BLaER1 (cell line): ENCODE data around the gene SETD1A.

ENCODE experiments used
- H3K27ac ChIP-seq: shearing (Covaris generic); formaldehyde crosslinking; 2 replicates; pipeline ENCODE4 v1.8.1; 2022
- H3K27me3 ChIP-seq: shearing (Covaris generic); formaldehyde crosslinking; 2 replicates; pipeline ENCODE4 v1.8.1; 2022
- H3K36me3 ChIP-seq: shearing (Covaris generic); formaldehyde crosslinking; 2 replicates; pipeline ENCODE4 v1.8.1; 2022
- H3K4me1 ChIP-seq: shearing (Covaris generic); formaldehyde crosslinking; 2 replicates; pipeline ENCODE4 v1.8.1; 2022
- H3K4me2 ChIP-seq: shearing (Covaris generic); formaldehyde crosslinking; 2 replicates; pipeline ENCODE4 v1.8.1; 2022
- H3K4me3 ChIP-seq: shearing (Covaris generic); formaldehyde crosslinking; 2 replicates; pipeline ENCODE4 v1.8.1; 2022
- H3K9ac ChIP-seq: shearing (Covaris generic); formaldehyde crosslinking; 2 replicates; pipeline ENCODE4 v1.8.1; 2022
- H3K9me3 ChIP-seq: shearing (Covaris generic); formaldehyde crosslinking; 2 replicates; pipeline ENCODE4 v1.8.1; 2022
- H4K20me1 ChIP-seq: shearing (Covaris generic); formaldehyde crosslinking; 2 replicates; pipeline ENCODE4 v1.8.1; 2022
- Cebpa-rat ChIP-seq: shearing (Covaris generic); IDR thresholded peaks from 2 replicates; pipeline ENCODE4 v1.8.1; 2022

SETD1A gene

DNA sequence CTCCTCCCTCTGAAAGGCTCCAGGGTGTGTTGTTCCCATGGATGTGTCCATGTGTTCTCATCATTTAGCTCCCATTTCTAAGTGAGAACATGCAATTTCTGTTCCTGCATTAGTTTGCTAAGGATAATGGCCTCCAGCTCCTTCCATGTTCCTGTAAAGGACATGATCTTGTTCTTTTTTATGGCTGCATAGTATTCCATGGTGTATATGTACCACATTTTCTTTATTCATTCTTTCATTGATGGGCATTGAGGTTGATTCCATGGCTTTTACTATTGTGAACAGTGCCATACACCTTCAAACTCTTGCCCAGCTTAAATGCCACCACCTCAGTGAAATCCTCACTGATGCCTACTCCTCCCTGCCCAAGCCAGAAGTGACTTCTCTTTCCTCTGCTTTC lies 13.2 kb upstream of the SETD1A start:
- Histone ChIP-seq H3K4me3 (no peak overlapping the region), H3K4me1 (peaks cover 43% of the 10 kb centered on the region), H3K9me3 (no peaks in the 10 kb centered on the region), H3K27me3 (no peaks in the 10 kb centered on the region), H3K4me2 (no peak overlapping the region), H4K20me1 (peaks cover 38% of the 10 kb centered on the region), H3K9ac (no peak overlapping the region), H3K36me3 (peaks cover 82% of the 10 kb centered on the region), H3K27ac (no peak overlapping the region)
- no peak for TF ChIP-seq Cebpa-rat

DNA sequence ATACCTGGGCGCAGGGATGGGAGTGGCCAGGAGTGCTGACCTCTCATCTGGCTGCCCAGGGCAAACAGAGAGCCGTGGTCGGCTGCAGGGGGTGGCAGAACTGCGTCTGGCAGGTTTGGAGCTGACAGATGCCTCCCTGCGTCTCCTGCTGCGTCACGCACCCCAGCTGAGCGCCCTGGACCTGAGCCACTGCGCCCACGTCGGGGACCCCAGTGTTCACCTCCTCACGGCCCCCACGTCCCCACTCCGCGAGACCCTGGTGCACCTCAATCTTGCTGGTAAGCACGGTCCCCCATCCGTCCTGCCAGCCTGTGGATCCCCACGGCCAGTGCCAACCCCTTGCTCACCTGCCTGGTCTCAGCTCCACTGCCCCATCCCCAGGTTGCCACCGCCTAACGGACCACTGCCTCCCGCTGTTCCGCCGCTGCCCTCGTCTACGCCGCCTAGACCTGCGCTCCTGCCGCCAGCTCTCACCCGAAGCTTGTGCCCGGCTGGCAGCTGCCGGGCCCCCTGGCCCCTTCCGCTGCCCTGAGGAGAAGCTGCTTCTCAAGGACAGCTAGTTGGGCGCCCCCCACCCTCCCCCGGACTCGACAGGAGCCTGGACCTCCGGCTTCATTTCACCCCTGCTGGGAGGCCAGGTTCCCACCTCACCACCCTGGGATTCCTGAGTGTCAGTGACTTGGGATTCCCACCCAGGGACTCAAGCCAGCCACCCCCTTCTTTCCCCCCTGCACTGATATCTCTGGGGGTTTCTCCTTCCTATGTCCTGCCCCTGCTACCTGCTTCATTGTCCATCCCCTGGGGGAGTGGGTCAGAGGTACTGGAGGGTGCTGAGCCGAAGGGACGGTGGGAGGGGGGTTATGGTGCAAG lies 10.6 kb upstream of the SETD1A start:
- H3K4me1 ChIP-seq, result peaks cover 37% of the 10 kb centered on the region
- H3K4me2 ChIP-seq, result no peak overlapping the region
- peaks cover 72% of the 10 kb centered on the region for H3K36me3 ChIP-seq
- H3K27me3 ChIP-seq, result no peaks in the 10 kb centered on the region
- H3K27ac ChIP-seq, result no peak overlapping the region
- H3K9me3 ChIP-seq, result no peaks in the 10 kb centered on the region
- H3K4me3 ChIP-seq, result no peak overlapping the region
- H4K20me1 ChIP-seq, result peaks cover 56% of the 10 kb centered on the region
- TF ChIP-seq Cebpa-rat, result no peak
- H3K9ac ChIP-seq, result no peak overlapping the region

DNA sequence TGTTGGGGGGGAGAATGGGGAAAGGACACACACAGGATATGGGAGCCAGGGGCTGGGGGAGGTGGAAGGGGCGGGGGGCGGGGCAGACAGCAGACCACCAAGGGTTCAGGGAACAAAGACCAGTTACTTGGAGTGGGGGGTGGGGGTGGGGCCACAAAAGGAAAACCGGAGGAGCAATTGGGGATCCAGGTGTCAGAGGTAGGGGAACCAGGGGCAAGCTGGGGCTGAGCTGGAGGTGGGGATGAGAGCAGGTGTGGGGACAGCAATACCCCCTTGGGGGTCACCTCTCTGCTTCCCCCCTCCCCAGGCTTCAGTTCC lies 10.1 kb upstream of the SETD1A start:
- Histone ChIP-seq H3K9ac (no peak overlapping the region), H3K27me3 (no peaks in the 10 kb centered on the region), H3K9me3 (no peaks in the 10 kb centered on the region), H3K4me1 (peaks cover 31% of the 10 kb centered on the region), H3K4me2 (no peak overlapping the region), H3K4me3 (no peak overlapping the region), H3K36me3 (peaks cover 70% of the 10 kb centered on the region), H4K20me1 (peaks cover 51% of the 10 kb centered on the region), H3K27ac (no peak overlapping the region)
- TF ChIP-seq Cebpa-rat, result no peak

DNA sequence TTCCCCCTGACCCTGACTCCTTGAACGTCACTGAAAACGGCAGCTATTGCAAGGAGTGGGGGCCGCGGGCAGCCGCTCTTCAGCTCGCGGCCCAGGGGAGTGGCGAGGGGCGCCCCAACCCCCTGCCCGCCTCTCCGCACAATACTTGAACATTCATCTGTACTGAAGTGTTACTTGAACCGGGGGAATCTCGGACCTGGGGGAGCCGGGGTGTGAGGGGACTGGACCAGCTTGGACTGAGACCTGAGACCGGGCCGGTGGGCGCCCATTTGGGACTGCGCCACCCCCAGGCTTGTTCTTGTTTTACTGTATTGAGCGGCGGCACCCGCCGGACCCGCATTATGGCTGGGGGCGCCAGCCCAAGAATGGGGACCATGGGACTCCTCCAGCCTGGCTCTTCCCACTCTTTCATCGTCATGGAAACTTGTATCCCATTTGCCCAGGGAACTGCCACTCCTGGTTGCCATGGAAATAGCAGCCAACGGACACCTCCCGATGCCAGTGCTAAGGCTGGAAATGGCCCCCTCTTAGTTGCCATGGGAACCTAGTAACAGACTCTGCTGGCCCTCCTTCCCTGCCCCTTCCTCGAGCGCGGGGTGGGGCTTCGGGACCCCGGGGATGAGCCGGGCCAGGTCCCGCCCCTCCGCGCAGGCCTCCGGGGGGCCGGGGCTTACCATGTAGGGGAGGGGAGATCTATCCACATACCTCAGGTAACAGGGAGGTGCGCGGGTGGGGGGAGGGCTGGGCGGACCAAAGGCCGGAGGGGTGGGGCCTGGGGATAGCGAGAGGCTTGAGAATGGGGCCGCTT lies 9.5 kb upstream of the SETD1A start:
- peak overlapping the region; percentile 96 for H3K4me3 ChIP-seq
- H3K9me3 ChIP-seq, result no peaks in the 10 kb centered on the region
- peak overlapping the region; percentile 93 for H3K4me2 ChIP-seq
- H3K9ac ChIP-seq, result peak overlapping the region; percentile 97; the same call in 1 of the 2 replicates
- H3K4me1 ChIP-seq, result peaks cover 32% of the 10 kb centered on the region
- H3K36me3 ChIP-seq, result peaks cover 70% of the 10 kb centered on the region
- H3K27me3 ChIP-seq, result no peaks in the 10 kb centered on the region
- peaks cover 54% of the 10 kb centered on the region for H4K20me1 ChIP-seq
- peak overlapping the region; percentile 98 for H3K27ac ChIP-seq
- no peak for TF ChIP-seq Cebpa-rat

DNA sequence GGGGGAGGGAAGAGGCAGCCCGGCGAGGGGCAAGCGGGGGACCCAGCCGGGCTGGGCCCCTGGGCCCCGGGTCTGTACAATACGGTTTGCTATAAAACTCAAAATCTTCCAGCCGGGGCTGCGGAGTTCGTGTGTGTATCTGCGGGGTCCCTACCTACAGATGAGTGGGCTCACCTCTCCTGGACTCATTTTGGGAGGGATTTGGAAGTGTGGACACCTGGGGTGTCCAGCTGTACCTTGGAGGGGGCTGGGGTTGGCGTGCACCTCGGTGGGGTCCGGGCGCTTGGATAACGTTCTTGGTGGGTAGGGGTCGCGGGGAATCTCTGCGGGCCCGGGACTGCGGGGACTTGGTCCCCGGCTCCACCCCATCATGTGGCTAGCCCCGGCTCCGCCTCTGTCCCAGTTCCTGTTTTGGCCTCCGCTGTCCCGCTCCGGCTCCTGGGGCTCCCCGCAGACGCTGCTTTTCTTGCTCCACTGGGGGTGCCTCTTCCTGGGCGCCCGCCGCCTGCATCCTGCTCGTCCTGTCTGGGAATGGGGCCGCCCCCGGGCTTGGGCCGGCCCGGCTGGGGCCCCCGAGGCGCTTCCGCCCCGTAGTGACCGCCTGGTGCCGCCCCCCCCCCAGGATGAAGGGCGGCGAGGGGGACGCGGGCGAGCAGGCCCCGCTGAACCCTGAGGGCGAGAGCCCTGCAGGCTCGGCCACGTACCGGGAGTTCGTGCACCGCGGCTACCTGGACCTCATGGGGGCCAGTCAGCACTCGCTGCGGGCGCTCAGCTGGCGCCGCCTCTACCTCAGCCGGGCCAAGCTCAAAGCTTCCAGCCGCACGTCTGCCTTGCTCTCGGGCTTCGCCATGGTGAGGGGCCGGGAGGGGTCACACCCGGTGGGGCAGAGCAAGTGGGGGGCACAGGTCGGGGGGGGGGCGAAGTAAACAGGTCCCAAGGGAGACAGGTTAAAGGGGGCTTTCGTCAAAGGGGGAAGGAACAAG lies 8.6 kb upstream of the SETD1A start, which contains the start of gene ORAI3:
TSS of gene ORAI3 (plus strand) at position 402 of the 983 bp plus-strand sequence. CDS start at position 624, 222 bp downstream.
- Histone ChIP-seq H3K9me3 (no peaks in the 10 kb centered on the region), H3K4me2 (peak within 1 kb of the TSS; percentile 93), H3K9ac (peak within 1 kb of the TSS; percentile 97), H3K36me3 (peaks cover 69% of the 10 kb centered on the region), H3K4me1 (peaks cover 41% of the 10 kb centered on the region), H3K4me3 (peak within 1 kb of the TSS; percentile 96), H4K20me1 (peaks cover 60% of the 10 kb centered on the region), H3K27me3 (no peaks in the 10 kb centered on the region), H3K27ac (peak within 1 kb of the TSS; percentile 98)
- TF ChIP-seq Cebpa-rat, result no peak

DNA sequence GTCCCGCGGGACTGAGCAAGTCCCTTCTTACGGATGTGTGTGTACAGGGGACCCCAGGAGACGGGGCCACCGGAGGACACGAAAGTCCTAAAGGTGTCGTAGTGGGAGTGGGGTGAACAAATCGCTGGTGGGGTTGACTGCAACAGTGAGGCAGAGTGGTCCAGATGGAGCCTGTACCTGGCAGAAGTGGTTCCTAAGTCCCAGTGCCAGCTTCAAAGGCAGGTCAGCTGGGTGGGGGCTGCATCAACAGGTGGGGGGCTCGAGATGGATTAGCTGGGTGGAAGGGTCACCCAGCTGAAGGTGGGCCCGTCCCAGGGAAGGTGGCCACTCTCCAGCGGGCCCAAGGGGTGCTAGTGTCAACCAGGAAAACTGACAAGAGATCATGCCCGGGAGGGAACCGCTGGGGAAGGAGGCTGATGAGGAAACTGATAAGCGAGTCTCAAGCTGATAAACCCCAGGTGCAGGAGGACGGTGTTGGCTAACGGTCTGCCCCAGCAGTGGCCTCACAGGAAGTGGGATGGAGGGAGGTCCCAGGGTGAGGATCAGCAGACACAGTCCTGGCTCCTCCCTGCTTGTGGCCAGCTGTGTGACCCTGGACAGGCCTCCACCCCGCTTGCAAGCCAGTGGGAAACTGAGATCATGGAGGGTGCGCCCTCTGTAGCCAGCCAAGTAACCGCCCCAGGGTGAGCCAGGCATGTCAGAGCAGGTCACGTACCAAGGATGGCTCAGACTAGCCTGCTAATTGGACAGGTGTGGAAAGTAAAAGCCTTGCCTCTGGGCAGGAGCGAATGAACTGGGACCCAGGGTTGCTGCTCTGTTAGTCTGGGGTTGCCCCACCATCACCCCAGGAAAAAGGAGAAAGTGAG lies 7.7 kb upstream of the SETD1A start:
- Histone ChIP-seq H3K36me3 (peaks cover 63% of the 10 kb centered on the region), H3K4me1 (peaks cover 44% of the 10 kb centered on the region), H3K27me3 (no peaks in the 10 kb centered on the region), H3K4me3 (peak overlapping the region; percentile 96), H4K20me1 (peaks cover 60% of the 10 kb centered on the region), H3K9me3 (no peaks in the 10 kb centered on the region), H3K4me2 (peak overlapping the region; percentile 93), H3K27ac (peak overlapping the region; percentile 98), H3K9ac (peak overlapping the region; percentile 97)
- TF ChIP-seq Cebpa-rat, result no peak; the same call in 1 of the 2 replicates

DNA sequence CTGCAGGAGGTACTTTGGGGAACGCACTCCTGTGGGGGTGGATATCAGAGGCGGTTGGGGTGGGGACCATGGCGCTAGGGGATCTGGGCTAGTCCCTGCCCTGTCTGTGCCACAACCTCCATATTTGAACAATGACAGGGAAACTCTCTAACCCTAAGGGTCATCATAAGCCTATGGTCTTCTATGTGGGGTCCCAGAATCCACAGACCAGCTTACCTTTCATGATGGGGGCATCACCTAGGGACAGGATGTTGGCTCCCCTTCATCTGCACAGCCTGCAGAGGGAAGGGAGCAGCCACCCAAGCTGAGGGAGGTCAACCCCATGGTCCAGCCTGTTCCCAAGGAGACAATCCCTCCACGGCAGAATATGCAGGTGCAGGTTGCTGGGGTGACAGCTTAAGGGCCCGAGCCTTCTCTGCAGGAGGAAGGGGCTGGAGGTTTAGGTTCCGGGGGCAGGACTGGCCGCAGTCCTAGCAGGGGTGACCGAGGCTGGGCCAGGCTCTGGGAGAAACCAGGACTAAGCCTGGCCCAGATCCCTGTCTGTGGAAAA lies 7.0 kb upstream of the SETD1A start:
- peaks cover 57% of the 10 kb centered on the region for H4K20me1 ChIP-seq
- H3K27me3 ChIP-seq, result no peaks in the 10 kb centered on the region
- H3K4me3 ChIP-seq, result peak overlapping the region; percentile 96
- peak overlapping the region; percentile 97 for H3K9ac ChIP-seq
- peak overlapping the region; percentile 93 for H3K4me2 ChIP-seq
- H3K4me1 ChIP-seq, result peaks cover 44% of the 10 kb centered on the region
- H3K36me3 ChIP-seq, result peaks cover 63% of the 10 kb centered on the region
- H3K9me3 ChIP-seq, result no peaks in the 10 kb centered on the region
- TF ChIP-seq Cebpa-rat, result no peak
- peak overlapping the region; percentile 98 for H3K27ac ChIP-seq

DNA sequence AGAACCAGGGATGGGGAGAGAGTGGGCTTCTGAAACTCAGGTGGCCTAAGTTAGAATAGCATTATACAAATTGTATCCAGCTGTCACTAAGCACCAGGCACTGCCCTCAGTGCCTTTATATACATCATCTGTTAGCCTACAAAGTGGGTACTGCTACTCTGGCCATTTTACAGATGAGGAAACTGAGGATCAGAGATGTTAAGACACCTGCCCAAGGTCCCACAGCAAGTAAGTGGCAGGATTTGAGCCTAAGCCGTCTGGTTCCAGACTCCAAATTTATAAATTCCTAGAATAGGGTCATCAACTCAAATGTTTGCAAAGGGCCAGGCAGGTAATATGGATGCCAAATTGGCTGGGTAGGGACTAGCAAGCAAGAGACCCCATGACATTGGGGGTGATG lies 6.4 kb upstream of the SETD1A start:
- Histone ChIP-seq H3K9me3 (no peaks in the 10 kb centered on the region), H3K36me3 (peaks cover 57% of the 10 kb centered on the region), H3K4me1 (peaks cover 44% of the 10 kb centered on the region), H3K27me3 (no peaks in the 10 kb centered on the region), H3K4me3 (peak overlapping the region; percentile 96; the same call in 1 of the 2 replicates), H3K9ac (0 out of 2 replicates have a peak overlapping the region, but pooled peaks have one; percentile 97), H4K20me1 (peaks cover 53% of the 10 kb centered on the region), H3K27ac (peak overlapping the region; percentile 98), H3K4me2 (peak overlapping the region; percentile 93)
- no peak for TF ChIP-seq Cebpa-rat
